Measurements from ENCODE around the gene ITPR2.

- no peak for TF ChIP-seq CTCF (IDR thresholded peaks at IDR 0.05; ENCODE audit: low read length)
- TF ChIP-seq EZH2 (IDR thresholded peaks at IDR 0.05; ENCODE audit: borderline replicate concordance, low read length), result no peak
Observed at GRCh38 chr12:26715232-26715631, 117.8 kb downstream of the ITPR2 start.

Data from OCI-LY1 (cell line).